A549 treated with CpdA at 1 μM for 4 hours (cell line): ENCODE results near the gene USP54. TPM values are rescaled to one million over a fixed set of nuclear protein-coding genes. Genes with fewer than 3 reads are reported as not detected.

Experiments
- total RNA-seq: library from RNA; stranded (reverse); fragments of 200-300 nt; extraction: Qiagen RNA extraction; gene quantifications from 5 replicates; pipeline ENCODE4 v1.2.3, GENCODE V29; 2022; ENCODE audit warnings: low read depth

Gene USP54
- total RNA-seq, result 8.7 to 12.2 TPM (median 12.1 TPM) in 5 replicates

GRCh38 chr10:73590881-73591799 is at the start of gene USP54:
TSS of gene USP54 (minus strand) at chr10:73591342. CDS start at chr10:73575658, 15,684 bp downstream.

GRCh38 chr10:73495884-73496674 is 95.1 kb downstream of the USP54 start, which contains the start of gene PPP3CB:
TSS of gene PPP3CB (minus strand) at chr10:73496024. CDS start at chr10:73495889, 135 bp downstream.

Other genes with a start within 250 kb of the USP54 start
- 0.14 to 0.28 TPM (median 0.21 TPM) in 5 replicates for gene CFAP70, start 232.5 kb downstream of the USP54 start, total RNA-seq
- gene ANXA7, start 177.3 kb downstream of the USP54 start, total RNA-seq, result 108 to 120 TPM (median 115 TPM) in 5 replicates
- gene MSS51, start 157.8 kb downstream of the USP54 start, total RNA-seq, result 0.40 to 0.58 TPM (median 0.48 TPM) in 5 replicates
- gene PPP3CB, start 95.3 kb downstream of the USP54 start, total RNA-seq, result 16.2 to 20.6 TPM (median 17.5 TPM) in 5 replicates
- gene MYOZ1, start 50.1 kb upstream of the USP54 start, total RNA-seq, result 0.08 TPM in 1 of 5 replicates, not detected in the others
- 0.03 TPM in 1 of 5 replicates, not detected in the others for gene SYNPO2L, start 64.7 kb upstream of the USP54 start, total RNA-seq
- gene AGAP5, start 106.8 kb upstream of the USP54 start, total RNA-seq, result 2.3 to 3.5 TPM (median 2.5 TPM) in 5 replicates
- 54.4 to 65.8 TPM (median 63.6 TPM) in 5 replicates for gene SEC24C, start 153.0 kb upstream of the USP54 start, total RNA-seq
- gene CHCHD1, start 190.7 kb upstream of the USP54 start, total RNA-seq, result 54.1 to 75.5 TPM (median 70.1 TPM) in 5 replicates
- 30.2 to 48.2 TPM (median 46.1 TPM) in 5 replicates for gene ZSWIM8, start 194.3 kb upstream of the USP54 start, total RNA-seq
- gene NDST2, start 220.3 kb upstream of the USP54 start, total RNA-seq, result 12.0 to 17.7 TPM (median 16.8 TPM) in 5 replicates